IMR-90 (cell line): ENCODE measurements around the gene ERMARD. TPM values are rescaled to one million over a fixed set of nuclear protein-coding genes. Genes with fewer than 3 reads are reported as not detected.

ENCODE experiments used
- ATAC-seq: fragments of 200-7000 bp; cut with Tn5 transposase; 2 replicates; pipeline ENCODE4 v1.9.1; 2020; ENCODE audit warnings: low read depth, mild to moderate bottlenecking, moderate library complexity
- BruUV-seq: library from RNA; stranded (reverse); fragments of 400-500 nt; replicated peaks from 2 replicates; lab custom pipeline; 2021; lab: Mats Ljungman, UMichigan
- CTCF ChIA-PET: fragments of 300-600 bp; formaldehyde crosslinking; extraction: SDS; loops from one replicate; lab custom pipeline; 2021; ENCODE audit warnings: antibody characterized with exemption; lab: Yijun Ruan, JAX
- POLR2A ChIA-PET: fragments of 300-600 bp; sonication (Branson Sonifier 250); formaldehyde crosslinking; loops from one replicate; lab custom pipeline; 2022; ENCODE audit warnings: antibody characterized with exemption; ENCODE audit not compliant: unreplicated experiment; lab: Charles Lee
- DNase-seq: peaks from one replicate; pipeline ENCODE4 v3.0.0; 2013
- H2AFZ ChIP-seq: replicated peaks from 2 replicates; pipeline ENCODE3; 2013; ENCODE audit warnings: low read length, mild to moderate bottlenecking; ENCODE audit not compliant: poor library complexity
- H2AK5ac ChIP-seq: 2 replicates; pipeline ENCODE4 v1.6.1; 2013; ENCODE audit warnings: low read depth, low read length, inconsistent platforms
- H2AK9ac ChIP-seq: replicated peaks from 2 replicates; pipeline ENCODE3; 2013; ENCODE audit warnings: mild to moderate bottlenecking, low read depth, low read length, moderate library complexity; ENCODE audit not compliant: poor library complexity
- H2BK120ac ChIP-seq: 2 replicates; pipeline ENCODE4 v1.6.1; 2013; ENCODE audit warnings: low read depth, low read length, inconsistent platforms
- H2BK15ac ChIP-seq: 3 replicates; pipeline ENCODE4 v1.6.1; 2013; ENCODE audit warnings: low read depth, low read length, inconsistent platforms
- H2BK20ac ChIP-seq: 2 replicates; pipeline ENCODE4 v1.6.1; 2013; ENCODE audit warnings: low read depth, mild to moderate bottlenecking, inconsistent platforms, low read length, moderate library complexity
- H2BK5ac ChIP-seq: 2 replicates; pipeline ENCODE4 v1.6.1; 2013; ENCODE audit warnings: mild to moderate bottlenecking, low read depth, low read length, inconsistent platforms; ENCODE audit not compliant: poor library complexity, severe bottlenecking
- H3K14ac ChIP-seq: replicated peaks from 2 replicates; pipeline ENCODE4 v1.6.1; 2013; ENCODE audit warnings: low read depth, low read length, inconsistent platforms
- H3K18ac ChIP-seq: 2 replicates; pipeline ENCODE4 v1.6.1; 2013; ENCODE audit warnings: low read depth, low read length, control low read depth
- H3K23ac ChIP-seq: 2 replicates; pipeline ENCODE4 v1.6.1; 2013; ENCODE audit warnings: low read depth, low read length, inconsistent platforms
- H3K27ac ChIP-seq: 2 replicates; pipeline ENCODE4 v1.5.1; 2013; ENCODE audit warnings: mild to moderate bottlenecking, control low read depth, low read length; ENCODE audit not compliant: insufficient read depth
- H3K27me3 ChIP-seq: 2 replicates; pipeline ENCODE4 v1.6.1; 2013; ENCODE audit warnings: low read length; ENCODE audit not compliant: control insufficient read depth, insufficient read depth
- H3K36me3 ChIP-seq: 2 replicates; pipeline ENCODE4 v1.6.1; 2013; ENCODE audit warnings: low read length, mixed read lengths; ENCODE audit not compliant: control insufficient read depth, insufficient read depth
- H3K4ac ChIP-seq: 2 replicates; pipeline ENCODE4 v1.6.1; 2013; ENCODE audit warnings: low read depth, low read length, inconsistent platforms
- H3K4me1 ChIP-seq: 2 replicates; pipeline ENCODE4 v1.6.1; 2013; ENCODE audit warnings: low read length, mixed read lengths; ENCODE audit not compliant: control insufficient read depth, insufficient read depth
- H3K4me2 ChIP-seq: 2 replicates; pipeline ENCODE4 v1.6.1; 2013; ENCODE audit warnings: low read depth, mild to moderate bottlenecking, control low read depth, low read length, moderate library complexity
- H3K4me3 ChIP-seq: 2 replicates; pipeline ENCODE4 v1.5.1; 2013; ENCODE audit warnings: low read depth, mild to moderate bottlenecking, control low read depth, low read length, moderate library complexity; ENCODE audit not compliant: insufficient read depth
- H3K56ac ChIP-seq: 2 replicates; pipeline ENCODE4 v1.6.1; 2013; ENCODE audit warnings: low read length, inconsistent platforms; ENCODE audit not compliant: insufficient read depth; ENCODE audit errors: extremely low read depth
- H3K79me1 ChIP-seq, 2 experiments: 2 replicates each; pipeline ENCODE4 v1.6.1; 2013; ENCODE audit warnings: low read length in 2 of 2, inconsistent platforms in 1 of 2, low read depth in 1 of 2
- H3K9ac ChIP-seq: 2 replicates; pipeline ENCODE4 v1.6.1; 2013; ENCODE audit warnings: low read depth, low read length, control low read depth
- H3K9me1 ChIP-seq: 2 replicates; pipeline ENCODE4 v1.6.1; 2013; ENCODE audit warnings: low read length, inconsistent platforms; ENCODE audit not compliant: insufficient read depth
- H3K9me3 ChIP-seq: 2 replicates; pipeline ENCODE4 v1.6.1; 2013; ENCODE audit warnings: low read length; ENCODE audit not compliant: control insufficient read depth, insufficient read depth
- H4K20me1 ChIP-seq: 2 replicates; pipeline ENCODE4 v1.6.1; 2013; ENCODE audit warnings: low read length, inconsistent platforms; ENCODE audit not compliant: insufficient read depth
- H4K5ac ChIP-seq: 2 replicates; pipeline ENCODE4 v1.6.1; 2013; ENCODE audit warnings: mild to moderate bottlenecking, low read depth, low read length, control low read depth
- H4K8ac ChIP-seq, 2 experiments: 2 replicates each; pipeline ENCODE4 v1.6.1; 2013; ENCODE audit warnings: low read depth in 2 of 2, low read length in 2 of 2, control low read depth in 1 of 2, inconsistent platforms in 1 of 2
- H4K91ac ChIP-seq: 2 replicates; pipeline ENCODE4 v1.6.1; 2013; ENCODE audit warnings: low read depth, low read length, inconsistent platforms; ENCODE audit not compliant: insufficient read depth
- BHLHE40 ChIP-seq: fragments of 150-350 bp; IDR thresholded peaks from 2 replicates; pipeline ENCODE4 v1.6.1; 2016; ENCODE audit warnings: mild to moderate bottlenecking, low read depth, low read length
- CEBPB ChIP-seq: IDR thresholded peaks from 2 replicates; pipeline ENCODE4 v1.6.1; 2012; ENCODE audit warnings: low read depth, low read length, improper control_type of control experiment
- CHD1 ChIP-seq: IDR thresholded peaks from 2 replicates; pipeline ENCODE4 v1.6.1; 2012; ENCODE audit warnings: low read depth, low read length, improper control_type of control experiment
- CTCF ChIP-seq: conservative IDR thresholded peaks from 2 replicates; pipeline ENCODE4 v1.5.1; 2012; ENCODE audit warnings: mild to moderate bottlenecking, low read depth, low read length, improper control_type of control experiment
- FOS ChIP-seq: fragments of 150-350 bp; IDR thresholded peaks from 2 replicates; pipeline ENCODE4 v1.6.1; 2016; ENCODE audit warnings: low read depth, low read length
- MAFK ChIP-seq: IDR thresholded peaks from 2 replicates; pipeline ENCODE4 v1.6.1; 2012; ENCODE audit warnings: low read depth, low read length, improper control_type of control experiment
- MAZ ChIP-seq: IDR thresholded peaks from 2 replicates; pipeline ENCODE4 v1.6.1; 2012; ENCODE audit warnings: low read depth, mild to moderate bottlenecking, low read length, improper control_type of control experiment, moderate library complexity, borderline replicate concordance
- MXI1 ChIP-seq: IDR thresholded peaks from 2 replicates; pipeline ENCODE4 v1.6.1; 2012; ENCODE audit warnings: low read depth, mild to moderate bottlenecking, low read length, moderate library complexity, borderline replicate concordance
- NFE2L2 ChIP-seq: fragments of 150-350 bp; IDR thresholded peaks from 2 replicates; pipeline ENCODE4 v1.6.1; 2016; ENCODE audit warnings: low read depth, mild to moderate bottlenecking, low read length
- POLR2A ChIP-seq: IDR thresholded peaks from 2 replicates; pipeline ENCODE4 v1.6.1; 2012; ENCODE audit warnings: mild to moderate bottlenecking, low read depth, low read length
- RAD21 ChIP-seq: IDR thresholded peaks from 2 replicates; pipeline ENCODE4 v1.6.1; 2012; ENCODE audit warnings: low read length, improper control_type of control experiment
- RCOR1 ChIP-seq: IDR thresholded peaks from 2 replicates; pipeline ENCODE4 v1.6.1; 2012; ENCODE audit warnings: mild to moderate bottlenecking, low read length, improper control_type of control experiment; ENCODE audit not compliant: insufficient replicate concordance
- RFX5 ChIP-seq: IDR thresholded peaks from 2 replicates; pipeline ENCODE4 v1.8.0; 2012; ENCODE audit warnings: low read depth, mild to moderate bottlenecking, low read length, moderate library complexity
- USF2 ChIP-seq: fragments of 150-350 bp; IDR thresholded peaks from 2 replicates; pipeline ENCODE4 v1.6.1; 2017; ENCODE audit warnings: mild to moderate bottlenecking, antibody characterized with exemption, low read length, low read depth
- WGBS, 2 experiments: methylation state at CpG; one replicate each; pipeline versions ENCODE4 v1.1.5 to v1.1.7; 2013; ENCODE audit warnings: missing lambda C conversion rate in 2 of 2; ENCODE audit not compliant: insufficient read length in 1 of 2; ENCODE audit errors: extremely low coverage in 2 of 2; 5-methylcytosine and 5-hydroxymethylcytosine counted together
- dilution Hi-C: fragments of 300-500 bp; cut with HindIII; formaldehyde crosslinking; loops from one replicate; pipeline ENCODE4 v1.14.3; 2018; ENCODE audit warnings: low sequenced_read_pairs; ENCODE audit not compliant: unreplicated experiment
- in situ Hi-C: fragments of 300-500 bp; cut with MboI; formaldehyde crosslinking; loops from 3 replicates; pipeline ENCODE4 v1.14.3; 2019; ENCODE audit warnings: low sequenced_read_pairs, inconsistent platforms, mixed read lengths
- intact Hi-C: fragments of 100-400 bp; cut with micrococcal nuclease; formaldehyde crosslinking; loops from 2 replicates; pipeline ENCODE4 v1.10.0; 2022
- polyA plus RNA-seq, 3 experiments: library from polyadenylated mRNA; depleted of rRNA; stranded (reverse); fragments of >200 nt; gene quantifications; 2 replicates each; pipeline ENCODE4 v1.2.3, GENCODE V29; 2012; ENCODE audit warnings: low replicate concordance in 1 of 3
- total RNA-seq: library from RNA; depleted of rRNA; stranded (reverse); fragments of >200 nt; gene quantifications from 2 replicates; pipeline ENCODE4 v1.2.3, GENCODE V29; 2012

The ERMARD gene
- total and polyA plus RNA-seq, 2 of the 4 experiments (the other 2 are of a cell fraction), result 15.1 to 25.4 TPM

GRCh38 chr6:169803816-169804340 is 52.5 kb downstream of the ERMARD start:
- no peak overlapping the region for H3K27ac ChIP-seq
- dilution Hi-C loops (no loop called here), intact Hi-C loops (no loop called here), in situ Hi-C loops (no loop called here)
- no peak overlapping the region for H3K18ac ChIP-seq
- H3K23ac ChIP-seq, result no peak overlapping the region
- H4K5ac ChIP-seq, result no peak overlapping the region
- H3K4me3 ChIP-seq, result no peak overlapping the region
- H3K4ac ChIP-seq, result no peak overlapping the region
- DNase-seq, result no peak
- H3K4me1 ChIP-seq, result peaks cover 10% of the 10 kb centered on the region; the same call in 1 of the 2 replicates
- no peak overlapping the region for H2BK120ac ChIP-seq
- H3K9ac ChIP-seq, result no peak overlapping the region
- TF ChIP-seq USF2 (no peak), RCOR1 (no peak), NFE2L2 (no peak), POLR2A (no peak), CTCF (no peak), RFX5 (no peak), MAZ (no peak), BHLHE40 (no peak), MXI1 (no peak), FOS (no peak), MAFK (no peak), CHD1 (no peak), RAD21 (no peak), CEBPB (no peak)
- no peaks in the 10 kb centered on the region for H4K20me1 ChIP-seq
- H3K14ac ChIP-seq, result no peak overlapping the region
- CTCF ChIA-PET, result interaction anchor here (0.5 to 3.5 kb wide), 5 partner anchors 9 to 728 kb away, joined by 3 to 18 read pairs (median 3); no protein-coding TSS in a partner anchor
- no peak overlapping the region for H2BK20ac ChIP-seq
- no peaks in the 10 kb centered on the region for H3K36me3 ChIP-seq
- no peaks in the 10 kb centered on the region for H3K79me1 ChIP-seq
- H3K4me2 ChIP-seq, result no peak overlapping the region
- H3K9me1 ChIP-seq, result no peaks in the 10 kb centered on the region
- H2AK5ac ChIP-seq, result no peak overlapping the region
- 33% methylated on average over 1 of the region's 3 CpGs; no CpG with 5 or more reads in 1 of the 2 experiments for WGBS, 2 experiments
- H4K8ac ChIP-seq, result no peak overlapping the region
- no peak overlapping the region for H4K91ac ChIP-seq
- H3K27me3 ChIP-seq, result peaks cover 26% of the 10 kb centered on the region
- H2AK9ac ChIP-seq, result no peak overlapping the region
- H2AFZ ChIP-seq, result no peak overlapping the region
- no peak overlapping the region for H3K56ac ChIP-seq
- no peak overlapping the region for H2BK15ac ChIP-seq
- no TSS peak for BruUV-seq
- no peak overlapping the region for H2BK5ac ChIP-seq
- no peak for ATAC-seq
- H3K9me3 ChIP-seq, result no peaks in the 10 kb centered on the region
- POLR2A ChIA-PET, result no interaction called here
